ENCODE measurements around the gene HOXA1. TPM values are rescaled to one million over a fixed set of nuclear protein-coding genes. Genes with fewer than 3 reads are reported as not detected.

HOXA1 gene
- total and polyA plus RNA-seq, 2 of the 8 experiments (the other 6 are each of a cell fraction or from before 2014, with no cell fraction given), result not detected

GRCh38 chr7:27116962-27117886 lies 21.4 kb upstream of the HOXA1 start (continued):
- TF ChIP-seq RBBP5 (IDR thresholded peaks at IDR 0.05; ENCODE audit: borderline replicate concordance, low read depth, low read length) (no peak), GTF2F1 (IDR thresholded peaks at IDR 0.05; ENCODE audit: borderline replicate concordance, low read depth, low read length) (no peak), SP4 (IDR thresholded peaks at IDR 0.05; ENCODE audit: low read length) (no peak), BCL11A (IDR thresholded peaks at IDR 0.05; ENCODE audit: low read depth in 2 of 2, low read length in 2 of 2) (no peak), POU5F1 (IDR thresholded peaks at IDR 0.05; ENCODE audit: low read depth, low read length) (no peak), RNF2 (IDR thresholded peaks at IDR 0.05; ENCODE audit: borderline replicate concordance, low read depth, low read length, missing control alignments, poor library complexity, severe bottlenecking) (peak; percentile 31), YY1 (IDR thresholded peaks at IDR 0.05; ENCODE audit: low read depth, low read length) (no peak), EGR1 (IDR thresholded peaks at IDR 0.05; ENCODE audit: borderline replicate concordance, low read depth, low read length) (no peak), EP300 (IDR thresholded peaks at IDR 0.05; ENCODE audit: borderline replicate concordance in 1 of 2, low read depth in 2 of 2, low read length in 2 of 2) (no peak), JUN (IDR thresholded peaks at IDR 0.05; ENCODE audit: low read depth, low read length) (no peak), SUZ12 (IDR thresholded peaks at IDR 0.05; ENCODE audit: low read length) (peak; percentile 24), SIN3A (conservative IDR thresholded peaks at IDR 0.05 in 1 of 2, IDR thresholded peaks at IDR 0.05 in 1 of 2; ENCODE audit: low read depth in 1 of 2, low read length in 2 of 2) (no peak), POLR2AphosphoS5 (IDR thresholded peaks at IDR 0.05; ENCODE audit: low read depth, low read length) (no peak), CREB1 (IDR thresholded peaks at IDR 0.05) (no peak), TCF12 (IDR thresholded peaks at IDR 0.05; ENCODE audit: low read depth, low read length) (no peak; the same call in 1 of the 2 replicates)
- TF ChIP-seq, protein P1, sequence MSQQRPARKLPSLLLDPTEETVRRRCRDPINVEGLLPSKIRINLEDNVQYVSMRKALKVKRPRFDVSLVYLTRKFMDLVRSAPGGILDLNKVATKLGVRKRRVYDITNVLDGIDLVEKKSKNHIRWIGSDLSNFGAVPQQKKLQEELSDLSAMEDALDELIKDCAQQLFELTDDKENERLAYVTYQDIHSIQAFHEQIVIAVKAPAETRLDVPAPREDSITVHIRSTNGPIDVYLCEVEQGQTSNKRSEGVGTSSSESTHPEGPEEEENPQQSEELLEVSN (IDR thresholded peaks at IDR 0.05), result no peak
